ENCODE data around the gene LINC01488. TPM values are rescaled to one million over a fixed set of nuclear protein-coding genes. Genes with fewer than 3 reads are reported as not detected.
A peak's percentile ranks its signal among the peaks of the same experiment; 100 is the strongest.

LINC01488 gene
- total and polyA plus RNA-seq, 2 donors from 2014 or later = not detected

DNA sequence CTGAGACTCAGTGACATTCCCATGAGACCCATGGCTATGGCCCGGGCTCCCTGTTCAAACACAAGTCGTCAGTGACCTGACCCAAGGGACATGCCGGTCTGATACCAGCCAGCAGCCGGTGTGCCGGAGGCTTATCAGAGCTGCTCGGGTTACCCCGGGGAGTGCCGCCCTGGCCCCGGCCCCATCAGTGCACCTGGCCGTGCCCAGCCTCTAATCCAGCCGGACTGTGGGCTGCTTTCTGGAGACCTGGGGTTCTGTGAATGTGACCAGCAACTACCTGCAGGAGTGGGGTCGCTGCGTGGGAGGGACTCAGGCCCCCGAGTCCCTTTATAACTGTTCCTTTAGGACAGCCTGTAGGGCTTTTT is 52.7 kb downstream of the LINC01488 start:
- intact Hi-C loops (cut with DNase I) = no loop called here
- TF ChIP-seq, protein P1, sequence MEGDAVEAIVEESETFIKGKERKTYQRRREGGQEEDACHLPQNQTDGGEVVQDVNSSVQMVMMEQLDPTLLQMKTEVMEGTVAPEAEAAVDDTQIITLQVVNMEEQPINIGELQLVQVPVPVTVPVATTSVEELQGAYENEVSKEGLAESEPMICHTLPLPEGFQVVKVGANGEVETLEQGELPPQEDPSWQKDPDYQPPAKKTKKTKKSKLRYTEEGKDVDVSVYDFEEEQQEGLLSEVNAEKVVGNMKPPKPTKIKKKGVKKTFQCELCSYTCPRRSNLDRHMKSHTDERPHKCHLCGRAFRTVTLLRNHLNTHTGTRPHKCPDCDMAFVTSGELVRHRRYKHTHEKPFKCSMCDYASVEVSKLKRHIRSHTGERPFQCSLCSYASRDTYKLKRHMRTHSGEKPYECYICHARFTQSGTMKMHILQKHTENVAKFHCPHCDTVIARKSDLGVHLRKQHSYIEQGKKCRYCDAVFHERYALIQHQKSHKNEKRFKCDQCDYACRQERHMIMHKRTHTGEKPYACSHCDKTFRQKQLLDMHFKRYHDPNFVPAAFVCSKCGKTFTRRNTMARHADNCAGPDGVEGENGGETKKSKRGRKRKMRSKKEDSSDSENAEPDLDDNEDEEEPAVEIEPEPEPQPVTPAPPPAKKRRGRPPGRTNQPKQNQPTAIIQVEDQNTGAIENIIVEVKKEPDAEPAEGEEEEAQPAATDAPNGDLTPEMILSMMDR (IDR thresholded peaks at IDR 0.05; ENCODE audit: borderline replicate concordance, extremely low read depth, insufficient read depth) = no peak
- DNase-seq (peak in 1 of 5 donors; percentile 66), FAIRE-seq (no peak)
- Histone ChIP-seq H3K9ac (ENCODE audit: low read length in 3 of 3) (no peak overlapping the region), H3K36me3 (ENCODE audit: control insufficient read depth in 2 of 3, insufficient read depth in 3 of 3, low read length in 3 of 3) (no peaks in the 10 kb centered on the region), H3K27me3 (ENCODE audit: control insufficient read depth, insufficient read depth, low read length) (no peaks in the 10 kb centered on the region), H3K9me3 (ENCODE audit: control insufficient read depth in 2 of 3, insufficient read depth in 1 of 3, low read length in 3 of 3) (no peaks in the 10 kb centered on the region), H3K4me1 (ENCODE audit: control insufficient read depth in 2 of 3, insufficient read depth in 2 of 3, low read depth in 1 of 3, low read length in 3 of 3) (peaks cover 0 to 4% (median 0%) of the 10 kb centered on the region in 3 donors), H3K4me3 (ENCODE audit: low read length in 3 of 3) (no peak overlapping the region), H3K27ac (ENCODE audit: low read depth in 2 of 2, low read length in 2 of 2) (no peak overlapping the region)

DNA sequence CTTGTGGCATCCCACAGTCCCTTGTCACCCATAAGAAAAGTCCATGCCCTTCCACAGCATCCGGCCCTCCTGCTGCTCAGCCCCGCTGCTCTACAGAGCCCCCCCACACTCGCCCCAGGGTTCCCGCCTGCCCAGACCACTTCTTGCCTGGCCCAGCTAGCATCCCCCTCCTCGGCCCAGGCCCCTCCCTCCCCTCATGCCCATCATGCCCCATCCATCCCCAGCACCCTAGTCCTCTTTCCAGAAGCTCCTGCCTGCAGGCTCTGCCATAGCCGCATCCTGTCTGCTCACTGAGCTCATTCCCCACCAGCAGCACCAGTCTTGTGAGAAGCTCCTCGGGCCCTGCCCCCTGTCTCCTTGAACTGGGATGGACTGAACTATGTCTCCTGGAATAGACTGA is 54.4 kb downstream of the LINC01488 start:
- H3K27me3 ChIP-seq (ENCODE audit: control insufficient read depth, insufficient read depth, low read length) = no peaks in the 10 kb centered on the region
- intact Hi-C loops (cut with DNase I) = no loop called here
- no peak overlapping the region for H3K27ac ChIP-seq (ENCODE audit: low read depth in 2 of 2, low read length in 2 of 2)
- DNase-seq (peak in 1 of 5 donors; percentile 42), FAIRE-seq (no peak)
- H3K36me3 ChIP-seq (ENCODE audit: control insufficient read depth in 2 of 3, insufficient read depth in 3 of 3, low read length in 3 of 3) = no peaks in the 10 kb centered on the region
- no peak overlapping the region for H3K9ac ChIP-seq (ENCODE audit: low read length in 3 of 3)
- H3K4me3 ChIP-seq (ENCODE audit: low read length in 3 of 3) = no peak overlapping the region
- TF ChIP-seq, protein P1 (IDR thresholded peaks at IDR 0.05; ENCODE audit: borderline replicate concordance, extremely low read depth, insufficient read depth) = no peak
- H3K9me3 ChIP-seq (ENCODE audit: control insufficient read depth in 2 of 3, insufficient read depth in 1 of 3, low read length in 3 of 3) = no peaks in the 10 kb centered on the region
- H3K4me1 ChIP-seq (ENCODE audit: control insufficient read depth in 2 of 3, insufficient read depth in 2 of 3, low read depth in 1 of 3, low read length in 3 of 3) = peaks cover 0 to 4% (median 0%) of the 10 kb centered on the region in 3 donors

DNA sequence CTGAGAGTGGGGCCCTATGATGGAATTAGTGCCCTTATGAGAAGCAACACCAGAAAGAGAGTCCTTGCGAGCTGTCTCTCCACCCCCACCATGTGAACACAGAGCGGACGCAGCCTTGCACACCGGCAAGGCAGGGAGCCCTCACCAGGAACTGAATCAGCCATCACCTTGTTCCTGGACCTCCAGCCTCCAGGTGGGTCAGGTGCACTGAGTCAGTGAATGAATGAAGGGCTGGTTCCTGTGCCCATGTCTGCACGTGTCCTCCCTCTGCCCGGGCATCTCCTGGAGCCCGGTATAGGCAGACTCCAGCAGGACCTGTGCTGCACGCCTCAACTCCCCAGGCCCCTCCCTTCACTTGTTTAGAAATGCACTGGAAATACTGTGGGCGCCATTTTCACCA is 54.9 kb downstream of the LINC01488 start:
- no peak for FAIRE-seq
- Histone ChIP-seq H3K9ac (ENCODE audit: low read length in 3 of 3) (no peak overlapping the region), H3K4me3 (ENCODE audit: low read length in 3 of 3) (no peak overlapping the region), H3K27ac (ENCODE audit: low read depth in 2 of 2, low read length in 2 of 2) (no peak overlapping the region), H3K27me3 (ENCODE audit: control insufficient read depth, insufficient read depth, low read length) (no peaks in the 10 kb centered on the region), H3K4me1 (ENCODE audit: control insufficient read depth in 2 of 3, insufficient read depth in 2 of 3, low read depth in 1 of 3, low read length in 3 of 3) (peaks cover 0 to 5% (median 0%) of the 10 kb centered on the region in 3 donors), H3K36me3 (ENCODE audit: control insufficient read depth in 2 of 3, insufficient read depth in 3 of 3, low read length in 3 of 3) (no peaks in the 10 kb centered on the region), H3K9me3 (ENCODE audit: control insufficient read depth in 2 of 3, insufficient read depth in 1 of 3, low read length in 3 of 3) (no peaks in the 10 kb centered on the region)
- intact Hi-C loops (cut with DNase I) = no loop called here
- TF ChIP-seq, protein P1 (IDR thresholded peaks at IDR 0.05; ENCODE audit: borderline replicate concordance, extremely low read depth, insufficient read depth) = no peak
- DNase-seq = peak in 1 of 5 donors; percentile 30

DNA sequence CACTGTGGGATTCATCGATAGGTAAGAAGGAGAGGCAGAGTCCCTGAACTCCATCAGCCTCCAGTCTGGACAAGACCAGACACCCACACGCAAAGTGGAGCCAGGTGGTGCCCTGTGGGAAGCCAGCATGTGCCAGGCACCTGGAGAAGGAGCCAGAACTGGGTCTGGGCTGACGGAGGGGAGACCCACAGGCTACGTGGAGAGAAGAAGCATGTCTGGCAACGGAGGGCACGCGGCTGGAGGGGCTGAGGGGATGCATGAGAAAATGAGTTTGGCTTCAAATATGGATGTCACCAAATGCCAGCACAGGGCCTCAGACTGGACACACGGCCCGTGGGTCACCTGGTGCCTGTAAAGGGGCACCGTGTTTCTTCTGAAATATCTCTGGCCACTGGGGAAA is 55.7 kb downstream of the LINC01488 start:
- FAIRE-seq (no peak), DNase-seq (peak in 1 of 5 donors; percentile 54)
- Histone ChIP-seq H3K36me3 (ENCODE audit: control insufficient read depth in 2 of 3, insufficient read depth in 3 of 3, low read length in 3 of 3) (no peaks in the 10 kb centered on the region), H3K9ac (ENCODE audit: low read length in 3 of 3) (no peak overlapping the region), H3K4me3 (ENCODE audit: low read length in 3 of 3) (no peak overlapping the region), H3K27me3 (ENCODE audit: control insufficient read depth, insufficient read depth, low read length) (no peaks in the 10 kb centered on the region), H3K4me1 (ENCODE audit: control insufficient read depth in 2 of 3, insufficient read depth in 2 of 3, low read depth in 1 of 3, low read length in 3 of 3) (peaks cover 0 to 6% (median 0%) of the 10 kb centered on the region in 3 donors), H3K27ac (ENCODE audit: low read depth in 2 of 2, low read length in 2 of 2) (no peak overlapping the region), H3K9me3 (ENCODE audit: control insufficient read depth in 2 of 3, insufficient read depth in 1 of 3, low read length in 3 of 3) (no peaks in the 10 kb centered on the region)
- intact Hi-C loops (cut with DNase I) = no loop called here
- TF ChIP-seq, protein P1 (IDR thresholded peaks at IDR 0.05; ENCODE audit: borderline replicate concordance, extremely low read depth, insufficient read depth) = no peak
